GM21515 (cell line): Measurements from ENCODE around the gene TBCD.
A peak's percentile ranks its signal among the peaks of the same experiment; 100 is the strongest.

Experiments used
- ATAC-seq: cut with Tn5 transposase; IDR thresholded peaks from one replicate; pipeline ENCODE4 v1.9.1; 2021; ENCODE audit not compliant: unreplicated experiment

TBCD gene

DNA sequence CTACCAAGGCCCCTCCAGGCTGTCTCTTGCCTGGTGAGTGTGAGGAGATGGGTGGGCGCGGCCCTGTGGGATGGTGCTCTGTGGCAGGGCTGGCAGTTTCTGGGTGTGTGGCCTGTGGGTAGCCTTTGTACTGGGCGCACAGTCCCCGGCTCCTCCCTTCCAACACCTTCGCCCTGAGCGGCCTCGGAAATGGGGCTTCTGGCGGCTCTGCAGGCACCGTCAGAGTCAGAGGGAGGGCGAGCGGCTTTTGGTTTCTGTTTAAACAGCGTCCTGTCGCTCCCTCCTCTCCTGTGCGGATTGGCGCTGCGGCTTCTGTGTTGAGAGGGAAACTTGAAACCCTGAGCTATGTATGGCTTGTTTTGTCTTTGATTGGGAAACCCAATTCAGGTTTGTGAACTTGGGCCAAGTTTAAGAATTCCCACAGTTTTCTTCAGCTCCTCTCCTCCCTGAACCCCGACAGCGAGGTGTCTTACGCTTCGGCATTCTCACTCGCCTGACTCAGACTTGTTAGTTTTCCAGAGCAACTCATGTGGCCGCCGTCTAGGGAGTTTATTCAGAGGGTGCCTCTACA, 96.2 kb downstream of the TBCD start:
- no peak for ATAC-seq

GRCh38 chr17:82849076-82849945, 97.4 kb downstream of the TBCD start:
- no peak for ATAC-seq

DNA sequence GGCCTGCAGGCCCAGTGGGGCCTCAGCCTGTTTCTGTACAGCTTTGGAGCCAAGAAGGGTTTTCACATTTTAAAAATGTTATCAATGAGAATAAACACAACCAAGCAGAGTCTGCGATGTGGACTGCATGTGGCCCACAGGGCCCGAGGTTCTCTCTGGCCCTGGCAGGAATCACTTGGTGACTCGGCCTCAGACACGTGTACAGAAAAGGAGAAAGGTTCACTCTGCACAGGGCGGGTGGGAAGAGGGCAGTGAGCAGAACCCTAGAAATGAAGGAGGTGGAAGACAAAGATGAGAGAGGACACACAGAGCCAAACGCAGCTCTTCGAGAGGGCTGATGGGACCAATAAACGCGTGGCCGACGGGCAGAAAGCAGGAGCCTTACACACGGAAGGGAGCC, 99.5 kb downstream of the TBCD start:
- ATAC-seq, result no peak

DNA sequence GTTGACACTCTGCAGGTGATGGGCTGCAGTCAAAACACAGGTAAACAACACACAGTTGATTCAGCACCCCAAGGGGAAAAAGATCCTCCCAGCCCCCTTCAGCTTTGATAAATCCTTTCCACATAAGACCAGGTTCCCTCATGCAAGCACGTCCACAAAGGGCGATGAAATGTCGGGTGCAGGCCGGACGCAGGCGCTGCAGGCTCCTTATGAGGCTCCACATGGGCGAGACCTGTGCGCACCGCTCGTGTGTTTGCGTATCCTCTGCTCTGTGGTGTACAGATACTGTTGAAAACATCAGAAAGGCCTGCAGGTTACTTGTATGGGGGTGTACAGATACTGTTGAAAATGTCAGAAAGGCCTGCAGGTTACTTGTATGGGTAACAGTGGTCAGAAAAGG, 102.4 kb downstream of the TBCD start:
- ATAC-seq, result no peak

DNA sequence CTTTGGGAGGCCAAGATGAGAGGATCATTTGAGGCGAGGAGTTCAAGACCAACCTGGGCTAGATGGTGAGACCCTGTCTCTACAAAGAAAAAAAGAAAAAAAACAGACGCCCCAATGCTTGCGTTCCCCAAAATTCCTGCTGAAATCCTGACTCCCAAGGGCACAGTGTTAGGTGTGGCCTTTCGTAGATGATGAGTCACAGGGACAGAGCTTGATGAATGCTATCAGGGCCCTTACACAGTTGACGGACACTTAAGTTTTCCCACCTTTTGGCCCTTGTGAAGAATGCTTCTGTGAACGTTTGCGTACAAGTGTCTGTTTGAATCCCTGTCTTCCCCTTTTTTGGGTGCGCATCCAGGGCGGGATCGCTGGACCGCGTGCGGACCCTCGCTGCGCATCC, 104.5 kb downstream of the TBCD start:
- no peak for ATAC-seq

DNA sequence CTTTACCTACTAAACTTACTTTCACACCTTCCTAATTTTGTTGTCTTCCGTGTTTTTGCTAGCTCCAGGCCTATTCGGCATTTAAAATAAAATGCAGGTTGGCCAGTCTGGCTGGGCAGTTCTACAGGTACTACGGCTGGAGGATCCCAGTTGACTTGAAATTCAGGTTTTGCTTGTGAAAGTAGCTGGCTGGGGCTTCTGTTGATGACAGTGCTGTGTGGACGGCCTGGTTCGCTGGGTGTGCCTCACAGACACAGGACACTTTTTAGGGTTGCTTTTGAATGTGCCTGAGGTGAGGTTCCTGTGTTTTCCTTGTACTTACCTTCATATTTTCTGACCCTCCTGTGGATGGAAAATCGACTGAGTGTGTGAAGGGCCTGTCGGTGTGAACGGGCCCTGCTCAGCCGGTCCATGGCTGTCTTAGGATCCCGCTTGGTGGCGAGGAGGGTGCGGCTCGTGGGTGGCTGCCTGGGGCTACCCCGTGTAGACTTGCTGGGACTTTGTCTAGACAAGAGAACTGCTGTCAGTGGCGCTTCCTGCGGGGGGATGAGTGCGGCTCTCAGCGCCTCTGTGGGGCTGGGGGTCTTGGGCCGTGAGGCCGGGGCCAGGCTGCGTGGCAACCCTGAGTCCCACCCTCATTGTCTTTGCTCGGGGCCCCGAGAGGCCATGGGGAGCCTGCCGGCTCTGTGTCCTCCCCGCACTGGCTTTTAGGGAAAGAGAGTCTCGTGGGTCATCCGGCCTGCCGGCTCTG, 106.7 kb downstream of the TBCD start:
- ATAC-seq, result no peak

DNA sequence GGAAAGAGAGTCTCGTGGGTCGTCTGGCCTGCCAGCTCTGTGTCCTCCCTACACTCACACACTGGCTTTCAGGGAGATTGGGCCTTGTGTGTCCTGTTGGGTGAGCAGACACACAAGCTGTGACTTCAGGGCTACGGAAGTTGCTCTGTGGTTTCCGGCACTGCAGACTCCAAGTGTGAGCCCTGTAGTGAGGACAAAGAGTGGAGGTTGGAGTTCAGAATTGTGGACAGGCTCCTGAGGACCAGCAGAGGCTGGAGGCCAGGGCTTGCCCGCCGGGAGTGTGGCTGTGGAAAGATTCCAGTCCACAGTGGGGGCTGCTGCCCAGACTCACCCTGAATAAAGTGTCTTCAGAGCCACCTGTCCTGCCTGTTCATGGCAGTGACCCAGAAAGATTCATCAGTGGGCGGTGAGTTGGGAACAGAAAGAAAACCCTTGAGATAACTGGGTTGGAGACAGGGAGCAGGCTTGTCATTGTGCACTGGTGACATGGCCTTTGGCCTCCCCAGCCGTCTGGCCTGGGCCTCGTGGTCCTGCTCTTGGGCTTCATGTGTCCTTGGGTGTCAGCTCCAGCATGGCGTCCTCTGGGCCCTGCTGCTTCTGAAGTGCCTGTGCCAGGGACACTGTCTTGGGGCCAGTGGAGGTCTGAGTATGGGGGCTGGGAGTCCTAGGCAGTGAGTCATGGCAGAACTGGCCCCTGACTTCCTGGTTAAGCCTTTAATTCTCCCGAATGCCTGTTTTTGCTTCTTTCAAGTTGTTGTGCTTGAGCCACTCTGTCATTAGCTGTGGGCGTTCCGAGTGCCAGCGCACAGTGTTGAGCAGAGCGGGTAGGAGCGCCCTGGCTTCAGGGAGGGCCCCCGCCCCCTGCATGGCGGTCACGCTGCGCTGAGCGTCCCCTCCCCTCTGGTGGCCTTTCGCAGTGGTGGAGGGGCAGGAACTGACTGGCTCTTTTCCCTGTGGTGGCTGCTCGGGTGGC, 107.9 kb downstream of the TBCD start:
- ATAC-seq, result no peak

DNA sequence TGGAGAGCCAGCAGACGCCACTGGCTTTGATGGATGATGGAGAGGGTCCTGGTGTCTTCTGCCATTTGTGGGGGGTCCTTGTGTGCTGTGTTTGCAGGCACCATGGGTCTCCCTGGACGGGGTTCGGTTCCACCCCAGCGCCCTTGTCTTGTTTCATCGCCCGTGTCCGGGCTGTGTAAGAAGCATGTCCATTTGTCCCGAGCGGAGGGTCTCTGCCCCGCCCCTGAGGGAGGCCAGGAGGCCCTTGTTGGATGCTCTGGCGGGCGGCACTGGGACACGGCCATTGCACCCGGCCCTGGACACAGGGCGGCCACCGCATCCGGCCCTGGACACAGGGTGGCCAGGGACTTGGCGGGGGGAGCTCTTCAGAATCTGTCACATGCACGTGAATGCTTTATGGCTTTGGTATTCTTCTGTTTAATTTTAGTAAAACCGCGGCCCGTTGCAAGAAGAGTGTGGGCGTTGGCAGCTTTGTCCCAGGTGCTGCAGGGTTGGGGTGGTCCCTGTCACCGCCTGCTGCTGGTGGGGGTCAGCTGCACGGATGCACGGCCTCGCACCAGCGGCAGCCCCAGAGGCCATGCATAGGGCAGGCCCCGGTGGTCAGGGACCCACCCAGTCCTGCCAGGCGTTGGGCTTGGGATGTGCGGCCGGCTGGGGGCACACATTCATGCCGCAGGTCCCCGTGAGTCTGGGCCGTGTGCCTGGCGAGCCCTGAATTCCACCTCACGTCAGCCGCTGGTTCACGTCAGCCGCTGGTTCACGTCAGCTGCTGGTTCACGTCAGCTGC, 108.9 kb downstream of the TBCD start:
- no peak for ATAC-seq

DNA sequence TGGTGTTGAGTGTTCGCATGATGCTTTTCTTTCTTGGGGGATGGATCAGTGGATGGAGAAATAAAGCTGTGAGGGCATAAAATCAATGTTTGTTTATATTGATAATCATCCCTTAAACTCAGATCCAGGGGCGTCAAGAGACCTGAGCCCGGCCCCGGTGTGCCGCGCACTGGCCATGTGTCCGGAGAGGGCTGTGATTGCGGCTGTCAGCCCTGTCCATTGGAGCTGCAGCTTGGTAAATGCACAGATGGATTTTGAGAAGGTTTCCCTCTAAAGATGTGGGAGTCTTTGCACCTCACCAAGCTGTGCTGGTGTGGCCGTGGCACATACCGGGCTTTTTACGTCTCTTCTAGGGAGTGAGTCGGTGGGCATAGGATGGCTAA, 109.5 kb downstream of the TBCD start:
- no peak for ATAC-seq

DNA sequence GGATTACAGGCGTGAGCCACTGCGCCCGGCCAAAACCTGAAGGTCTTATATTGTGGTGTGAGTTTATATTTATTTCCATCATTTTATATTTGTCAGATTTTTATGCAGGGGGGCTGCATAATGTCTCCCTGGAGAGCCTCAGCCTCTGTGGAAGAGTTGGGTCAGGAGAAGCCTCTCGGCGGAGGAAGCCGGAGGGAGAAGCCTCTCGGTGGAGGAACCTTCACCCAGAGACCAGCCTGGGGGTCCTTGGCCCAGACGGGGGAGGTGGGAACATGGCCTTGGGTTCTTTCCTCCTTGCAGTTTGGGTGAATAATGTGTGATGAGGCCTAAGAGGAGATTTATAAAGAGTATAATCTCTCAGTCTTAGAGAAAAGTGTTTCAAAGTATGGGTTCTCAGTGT, 110.3 kb downstream of the TBCD start:
- no peak for ATAC-seq

- ATAC-seq, result no peak
Measured at GRCh38 chr17:82862737-82863382, 111.0 kb downstream of the TBCD start.

DNA sequence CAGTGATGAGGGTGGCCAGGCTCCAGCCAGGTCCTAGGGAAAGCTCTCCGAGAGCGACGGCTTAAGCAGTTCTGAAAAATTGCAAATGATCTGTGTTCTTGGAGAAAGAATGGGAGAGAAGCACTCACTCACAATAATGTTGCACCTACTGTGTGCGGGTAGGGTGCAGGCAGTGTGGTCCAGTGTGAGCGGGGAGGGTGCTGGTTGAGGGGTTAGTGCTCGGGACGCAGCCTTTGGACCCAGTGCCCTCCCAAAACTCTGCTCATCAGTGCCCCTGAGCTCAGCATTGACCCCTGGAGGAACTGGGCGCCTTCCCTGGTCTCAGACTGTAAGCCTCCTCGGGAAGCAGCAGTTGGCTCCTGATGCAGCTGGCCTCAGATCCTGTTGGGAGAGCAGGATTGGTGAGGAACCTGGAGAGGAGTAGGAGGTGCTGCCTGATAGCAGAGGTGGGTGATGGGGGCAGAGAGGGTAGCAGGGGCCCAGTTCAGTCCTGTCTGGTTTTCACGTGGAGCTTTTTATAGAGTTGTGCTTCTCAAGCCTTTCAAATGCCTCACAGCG, 111.6 kb downstream of the TBCD start:
- no peak for ATAC-seq

DNA sequence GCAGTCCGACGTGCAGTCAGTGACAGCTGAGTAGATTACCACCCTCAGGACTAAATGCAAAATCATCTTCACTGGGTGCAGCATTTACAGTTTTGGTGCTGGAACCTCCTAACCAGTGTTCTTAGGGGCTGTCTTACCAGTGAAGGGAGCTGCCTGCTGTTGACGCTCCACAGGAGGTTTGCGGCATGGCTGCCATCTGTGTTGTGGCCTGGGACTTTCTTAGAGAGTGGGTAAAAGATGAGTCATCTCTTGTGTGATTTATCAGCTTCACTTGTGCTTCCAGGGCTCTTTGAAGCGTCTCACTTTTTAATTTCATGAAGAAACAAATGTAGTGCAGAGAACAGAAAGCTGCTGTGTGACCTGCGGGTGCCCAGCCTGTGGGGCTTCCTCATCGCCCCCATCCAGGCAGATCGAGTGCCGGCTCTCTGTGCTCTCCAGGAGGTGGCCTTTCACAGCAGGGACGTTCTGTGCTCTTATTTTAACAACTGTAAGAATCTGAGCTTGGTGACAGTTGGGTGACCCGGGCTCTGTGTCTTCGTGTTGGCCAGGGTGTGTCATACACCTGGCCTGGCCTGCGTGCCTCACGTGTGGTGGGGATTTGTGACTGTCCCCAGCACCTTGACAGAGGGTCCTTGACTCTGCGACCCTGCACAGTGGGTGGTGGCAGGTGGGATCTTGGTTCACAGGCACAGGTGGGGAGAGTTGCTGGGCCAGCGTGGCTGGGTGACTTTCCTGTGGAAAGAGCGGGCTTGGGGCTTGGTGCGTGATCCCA, 112.3 kb downstream of the TBCD start:
- ATAC-seq, result peak; percentile 78

DNA sequence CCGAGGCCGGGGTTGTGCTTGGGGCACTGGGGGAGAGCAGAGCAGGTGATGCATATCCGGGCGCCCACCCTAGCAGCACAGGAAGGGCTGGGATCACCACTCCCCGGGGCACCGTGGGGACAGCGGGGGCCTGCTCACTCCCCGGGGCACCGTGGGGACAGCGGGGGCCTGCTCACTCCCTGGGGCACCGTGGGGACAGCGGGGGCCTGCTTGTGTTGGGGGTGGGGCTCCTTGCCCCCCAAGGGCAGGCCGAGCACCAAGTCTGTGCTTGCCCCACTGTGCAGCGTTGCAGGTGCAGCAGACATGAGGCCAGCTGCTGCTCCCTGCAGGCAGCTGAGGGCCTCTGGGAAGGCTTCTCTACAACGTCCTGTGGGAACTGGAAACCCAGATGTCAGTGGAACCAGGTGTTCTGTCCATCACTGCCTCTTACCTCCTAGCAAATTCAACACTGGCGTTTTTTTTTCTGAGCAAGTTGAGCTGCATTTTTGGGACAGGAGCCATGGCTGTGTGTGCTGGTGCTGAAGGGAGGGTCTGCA, 112.9 kb downstream of the TBCD start:
- ATAC-seq, result no peak

GRCh38 chr17:82865274-82865673, 113.4 kb downstream of the TBCD start:
- no peak for ATAC-seq

GRCh38 chr17:82865774-82866395, 114.0 kb downstream of the TBCD start:
- ATAC-seq, result no peak

- no peak for ATAC-seq
Measured at GRCh38 chr17:82866590-82867191, 114.8 kb downstream of the TBCD start.
